ENCODE data around the gene POLR3G.

POLR3G gene

DNA sequence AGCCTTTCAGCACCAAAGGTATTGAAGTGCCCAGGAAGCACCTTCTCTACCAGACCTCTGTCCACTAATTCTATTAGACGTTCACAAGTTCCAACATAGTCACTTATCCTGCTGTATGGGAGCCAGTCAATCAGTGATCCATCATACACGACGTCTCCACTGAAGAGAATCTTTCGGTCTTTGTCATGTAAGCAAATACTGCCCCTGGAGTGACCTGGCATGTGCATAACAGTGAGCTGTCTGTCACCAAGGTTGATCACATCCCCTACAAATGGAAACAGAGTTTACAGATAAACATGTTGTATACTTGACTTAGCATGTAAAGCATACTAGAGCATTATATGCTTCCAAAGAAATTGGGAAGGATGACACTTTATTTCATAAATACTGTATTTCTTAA is 13.4 kb upstream of the POLR3G start:
- no peak for DNase-seq (ENCODE audit: low read depth)
- TF ChIP-seq, protein P1, sequence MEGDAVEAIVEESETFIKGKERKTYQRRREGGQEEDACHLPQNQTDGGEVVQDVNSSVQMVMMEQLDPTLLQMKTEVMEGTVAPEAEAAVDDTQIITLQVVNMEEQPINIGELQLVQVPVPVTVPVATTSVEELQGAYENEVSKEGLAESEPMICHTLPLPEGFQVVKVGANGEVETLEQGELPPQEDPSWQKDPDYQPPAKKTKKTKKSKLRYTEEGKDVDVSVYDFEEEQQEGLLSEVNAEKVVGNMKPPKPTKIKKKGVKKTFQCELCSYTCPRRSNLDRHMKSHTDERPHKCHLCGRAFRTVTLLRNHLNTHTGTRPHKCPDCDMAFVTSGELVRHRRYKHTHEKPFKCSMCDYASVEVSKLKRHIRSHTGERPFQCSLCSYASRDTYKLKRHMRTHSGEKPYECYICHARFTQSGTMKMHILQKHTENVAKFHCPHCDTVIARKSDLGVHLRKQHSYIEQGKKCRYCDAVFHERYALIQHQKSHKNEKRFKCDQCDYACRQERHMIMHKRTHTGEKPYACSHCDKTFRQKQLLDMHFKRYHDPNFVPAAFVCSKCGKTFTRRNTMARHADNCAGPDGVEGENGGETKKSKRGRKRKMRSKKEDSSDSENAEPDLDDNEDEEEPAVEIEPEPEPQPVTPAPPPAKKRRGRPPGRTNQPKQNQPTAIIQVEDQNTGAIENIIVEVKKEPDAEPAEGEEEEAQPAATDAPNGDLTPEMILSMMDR (conservative IDR thresholded peaks at IDR 0.05; ENCODE audit: low read depth, low read length) = no peak

DNA sequence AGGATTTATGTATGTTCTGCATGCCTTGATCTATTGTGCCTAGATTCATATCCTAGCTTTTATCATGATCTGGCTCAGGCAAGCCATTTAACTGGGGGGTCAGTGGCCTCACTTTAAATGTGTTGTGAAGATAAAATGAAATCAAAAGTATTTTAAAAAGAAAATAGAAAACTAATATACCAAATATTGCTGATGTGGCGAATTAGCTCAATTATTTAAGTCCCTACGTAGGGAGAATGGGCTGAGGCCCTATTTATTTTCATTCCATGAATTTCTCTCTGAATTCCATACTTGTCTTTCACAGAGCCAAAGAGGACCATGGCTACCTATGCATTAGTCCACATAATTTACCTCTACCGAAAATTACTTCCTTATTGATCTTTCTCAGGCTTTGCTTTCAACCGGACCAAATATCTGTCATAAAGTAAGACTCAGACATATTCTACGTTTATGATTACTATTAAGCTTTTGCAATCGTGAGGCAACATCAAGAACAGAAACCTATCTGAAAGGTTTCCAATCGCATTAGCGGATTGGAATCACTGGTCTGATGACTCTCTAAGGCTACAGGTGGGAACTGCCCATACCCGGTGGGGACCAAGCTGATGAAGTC is 1.8 kb upstream of the POLR3G start:
- no peak for DNase-seq (ENCODE audit: low read depth)
- H3K4me3 ChIP-seq (ENCODE audit: low read depth, low read length) = peak overlapping the region; percentile 72
- TF ChIP-seq, protein P1 (conservative IDR thresholded peaks at IDR 0.05; ENCODE audit: low read depth, low read length) = no peak

More for the DNA sequence above, 13.4 kb upstream of the POLR3G start:
- no peak overlapping the region for H3K4me3 ChIP-seq (ENCODE audit: low read depth, low read length)

DNA sequence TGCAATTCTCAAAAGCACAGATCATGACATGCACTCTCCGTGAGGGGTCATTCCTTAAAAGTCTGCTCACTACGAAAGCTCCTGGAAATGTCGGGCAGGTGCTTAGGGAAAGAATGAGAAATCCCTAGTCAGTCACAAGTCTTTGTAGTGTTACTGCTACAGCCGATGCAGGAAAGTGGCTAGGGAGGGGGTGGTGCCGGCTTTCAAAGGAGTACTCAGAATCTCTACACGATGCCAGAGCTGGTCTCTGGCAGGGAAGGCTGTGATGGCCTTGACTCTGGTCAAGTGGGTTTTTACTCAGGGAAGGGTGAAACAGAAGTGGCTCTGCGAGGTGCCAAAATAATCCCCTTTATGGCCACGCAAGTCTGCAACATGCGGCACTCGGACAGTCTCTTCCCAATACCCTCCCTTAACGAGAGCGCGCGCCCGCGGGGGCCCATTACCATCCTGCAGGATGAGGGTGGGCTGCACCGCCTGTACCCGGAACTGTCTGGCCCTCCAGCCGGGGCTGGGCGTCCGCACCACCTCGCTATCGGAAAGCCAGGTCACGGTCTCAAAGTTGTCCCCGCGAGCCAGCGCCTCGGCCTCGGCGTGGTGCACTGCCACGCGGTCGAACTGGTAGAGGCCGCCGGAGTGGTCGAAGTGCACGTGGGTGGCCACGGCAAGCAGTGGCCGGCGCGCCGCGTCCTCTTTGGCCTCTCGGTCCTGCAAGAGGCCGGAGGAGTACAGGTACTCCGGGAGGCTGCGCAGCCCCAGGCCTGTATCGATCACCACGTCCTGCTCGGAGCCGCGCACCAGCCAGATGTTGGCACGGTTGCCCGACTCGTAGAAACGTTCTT is 1.0 kb upstream of the POLR3G start:
- peak overlapping the region; percentile 72 for H3K4me3 ChIP-seq (ENCODE audit: low read depth, low read length)
- TF ChIP-seq, protein P1 (conservative IDR thresholded peaks at IDR 0.05; ENCODE audit: low read depth, low read length) = no peak
- DNase-seq (ENCODE audit: low read depth) = peak; percentile 30

DNA sequence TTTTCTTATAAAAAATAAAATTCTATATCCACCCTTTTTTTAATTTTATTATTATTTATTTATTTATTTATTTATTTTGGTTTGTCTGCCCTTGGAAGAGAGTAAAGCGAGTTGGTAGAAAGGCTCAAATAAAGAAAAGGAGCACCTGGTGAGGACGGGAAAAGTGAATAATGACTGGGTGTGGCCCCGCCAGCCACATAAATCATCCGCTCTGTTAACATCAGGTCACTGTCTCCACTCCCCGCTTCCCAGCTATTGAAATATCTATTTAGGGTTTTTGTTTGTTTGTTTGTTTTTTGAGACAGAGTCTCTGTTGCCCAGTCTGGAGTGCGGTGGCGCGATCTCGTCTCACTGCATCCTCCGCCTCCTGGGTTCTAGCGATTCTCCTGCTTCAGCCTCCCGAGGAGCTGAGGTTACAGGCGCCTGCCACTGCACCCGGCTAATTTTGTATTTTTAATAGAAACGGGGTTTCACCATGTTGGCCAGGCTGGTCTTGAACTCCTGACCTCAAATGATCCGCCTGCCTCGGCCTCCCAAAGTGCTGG is 844 bp downstream of the POLR3G start:
- TF ChIP-seq, protein P1 (conservative IDR thresholded peaks at IDR 0.05; ENCODE audit: low read depth, low read length) = no peak
- peak overlapping the region; percentile 72 for H3K4me3 ChIP-seq (ENCODE audit: low read depth, low read length)
- no peak for DNase-seq (ENCODE audit: low read depth)

DNA sequence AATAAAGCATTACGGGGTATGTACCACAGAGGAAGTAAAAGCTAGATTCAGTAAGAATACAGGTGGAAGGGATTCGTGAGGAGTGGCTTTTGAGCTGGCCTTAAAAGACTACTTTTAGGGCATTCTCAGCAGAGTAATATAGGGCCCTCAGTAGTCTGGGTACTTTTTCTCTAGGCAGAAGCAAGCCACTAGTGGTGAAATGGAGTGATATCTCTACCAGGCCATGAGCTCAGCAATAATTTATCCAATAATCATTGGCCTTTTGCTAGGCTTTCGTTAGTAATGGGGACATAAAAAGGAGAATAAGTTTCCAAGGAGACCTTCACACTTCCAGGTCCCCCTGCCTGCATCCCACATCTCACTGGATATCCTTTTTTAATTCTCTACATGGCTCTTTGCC is 1.7 kb downstream of the POLR3G start:
- TF ChIP-seq, protein P1 (conservative IDR thresholded peaks at IDR 0.05; ENCODE audit: low read depth, low read length) = no peak
- no peak for DNase-seq (ENCODE audit: low read depth)
- no peak overlapping the region for H3K4me3 ChIP-seq (ENCODE audit: low read depth, low read length)

DNA sequence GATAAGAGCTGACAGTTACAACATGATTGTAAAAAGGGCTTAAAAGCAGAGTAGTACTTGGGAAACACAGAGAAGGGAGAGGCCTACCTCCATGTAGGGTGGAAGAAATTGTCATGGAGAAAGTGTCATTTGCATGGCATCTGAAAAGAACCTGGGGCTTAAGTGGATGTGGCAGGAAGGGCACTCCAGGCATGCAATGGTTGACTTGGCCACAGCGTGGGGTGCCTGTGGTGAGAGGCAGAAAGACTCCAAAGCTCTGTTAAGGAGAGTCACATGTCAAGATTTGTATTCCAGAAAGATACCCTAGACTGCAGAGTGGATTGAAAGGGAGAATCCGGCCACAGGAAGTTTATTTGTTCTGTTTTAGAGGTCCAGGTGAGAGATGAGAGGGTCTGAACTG is 2.4 kb downstream of the POLR3G start:
- no peak overlapping the region for H3K4me3 ChIP-seq (ENCODE audit: low read depth, low read length)
- TF ChIP-seq, protein P1 (conservative IDR thresholded peaks at IDR 0.05; ENCODE audit: low read depth, low read length) = no peak
- DNase-seq (ENCODE audit: low read depth) = peak; percentile 28
